Keratinocyte (primary cell): ENCODE results near the gene TOLLIP. TPM values are rescaled to one million over a fixed set of nuclear protein-coding genes. Genes with fewer than 3 reads are reported as not detected.

Source experiments
- DNase-seq: peaks from one replicate; pipeline ENCODE4 v3.0.0-alpha.2; 2011; ENCODE audit warnings: low read depth, missing footprints, low spot score
- FAIRE-seq: peaks from 2 replicates; lab custom pipeline; 2011; peaks lifted over from hg19 to GRCh38; lab: Jason Lieb, UNC
- H2AFZ ChIP-seq: 2 replicates; pipeline ENCODE4 v1.6.0; 2012; ENCODE audit warnings: low read length, control low read depth, inconsistent platforms; ENCODE audit not compliant: control insufficient read depth
- H3K27ac ChIP-seq: 2 replicates; pipeline ENCODE4 v1.5.1; 2011; ENCODE audit warnings: low read length; ENCODE audit not compliant: control insufficient read depth, insufficient read depth
- H3K27me3 ChIP-seq: 3 replicates; pipeline ENCODE4 v1.6.0; 2011; ENCODE audit warnings: low read length; ENCODE audit not compliant: control insufficient read depth, insufficient read depth; ENCODE audit errors: extremely low read depth
- H3K36me3 ChIP-seq, 2 experiments: 2 replicates in 1 of 2; 3 replicates in 1 of 2; pipeline ENCODE4 v1.5.1; 2011; ENCODE audit warnings: low read length in 2 of 2, mild to moderate bottlenecking in 1 of 2; ENCODE audit not compliant: control insufficient read depth in 2 of 2, insufficient read depth in 2 of 2; ENCODE audit errors: extremely low read depth in 1 of 2
- H3K4me1 ChIP-seq: 3 replicates; pipeline ENCODE4 v1.5.1; 2011; ENCODE audit warnings: low read length; ENCODE audit not compliant: control insufficient read depth, insufficient read depth; ENCODE audit errors: extremely low read depth
- H3K4me2 ChIP-seq: 3 replicates; pipeline ENCODE4 v1.6.0; 2011; ENCODE audit warnings: low read depth, low read length; ENCODE audit not compliant: control insufficient read depth, insufficient read depth; ENCODE audit errors: extremely low read depth
- H3K4me3 ChIP-seq, 3 experiments: fragments of 200-600 bp in 1 of 3; sonication (generic) in 1 of 3; 2 replicates in 2 of 3; 3 replicates in 1 of 3; pipeline ENCODE4 v1.5.1; 2011 to 2016; ENCODE audit warnings: low read length in 3 of 3, mild to moderate bottlenecking in 3 of 3, control low read depth in 2 of 3, inconsistent platforms in 1 of 3, low read depth in 1 of 3, mixed read lengths in 1 of 3, mixed run types in 1 of 3, moderate library complexity in 1 of 3; ENCODE audit not compliant: control insufficient read depth in 2 of 3, insufficient read depth in 2 of 3; ENCODE audit errors: extremely low read depth in 1 of 3
- H3K79me2 ChIP-seq: 2 replicates; pipeline ENCODE4 v1.6.0; 2012; ENCODE audit warnings: low read length; ENCODE audit not compliant: control insufficient read depth, insufficient read depth
- H3K9ac ChIP-seq: 3 replicates; pipeline ENCODE4 v1.6.0; 2011; ENCODE audit warnings: low read length; ENCODE audit not compliant: control insufficient read depth, insufficient read depth; ENCODE audit errors: extremely low read depth
- H3K9me1 ChIP-seq: 3 replicates; pipeline ENCODE4 v1.6.0; 2011; ENCODE audit warnings: low read length; ENCODE audit not compliant: control insufficient read depth, insufficient read depth; ENCODE audit errors: extremely low read depth
- H3K9me3 ChIP-seq: 2 replicates; pipeline ENCODE4 v1.5.1; 2012; ENCODE audit warnings: low read depth, low read length; ENCODE audit not compliant: control insufficient read depth
- H4K20me1 ChIP-seq: 3 replicates; pipeline ENCODE4 v1.6.0; 2011; ENCODE audit warnings: low read length; ENCODE audit not compliant: control insufficient read depth, insufficient read depth; ENCODE audit errors: extremely low read depth
- CTCF ChIP-seq, 3 experiments: IDR thresholded peaks in 1 of 3; conservative IDR thresholded peaks in 1 of 3; optimal IDR thresholded peaks in 1 of 3; 2 replicates in 2 of 3; 3 replicates in 1 of 3; pipeline versions ENCODE3 to v1.5.1; 2011; ENCODE audit warnings: low read length in 3 of 3, mild to moderate bottlenecking in 3 of 3, moderate library complexity in 2 of 3, control low read depth in 1 of 3, inconsistent platforms in 1 of 3; ENCODE audit not compliant: insufficient read depth in 2 of 3; ENCODE audit errors: extremely low read depth in 1 of 3
- EZH2 ChIP-seq: IDR thresholded peaks from one replicate; pipeline ENCODE4 v1.6.1; 2012; ENCODE audit warnings: inconsistent platforms, mild to moderate bottlenecking, low read length, moderate library complexity
- dilution Hi-C: fragments of 300-500 bp; cut with MboI; formaldehyde crosslinking; loops from one replicate; pipeline ENCODE4 v1.7.0; 2020; ENCODE audit warnings: low sequenced_read_pairs; ENCODE audit not compliant: extremely low pct_ligation_motif_present
- polyA plus RNA-seq, 5 experiments: library from polyadenylated mRNA; depleted of rRNA in 3 of 5; stranded (reverse) in 3 of 5; stranded (forward) in 1 of 5; unstranded in 1 of 5; fragments of >200 nt; gene quantifications; 1 replicate in 1 of 5; 2 replicates in 3 of 5; 3 replicates in 1 of 5; pipeline versions ENCODE4 v1.2.1 to v1.2.3, GENCODE V29; 2011 to 2012; ENCODE audit warnings: missing spikeins in 2 of 5, low read depth in 1 of 5, low replicate concordance in 1 of 5

The TOLLIP gene
- polyA plus RNA-seq, 1 donor (not counting 4 experiments of a cell fraction or from before 2014, with no cell fraction given) = 40.2 TPM

GRCh38 chr11:1238767-1239595, 70.5 kb downstream of the TOLLIP start:
- H3K9me1 ChIP-seq = no peaks in the 10 kb centered on the region
- H3K9ac ChIP-seq = no peak overlapping the region
- dilution Hi-C loops = no loop called here
- peaks cover 9% of the 10 kb centered on the region for H3K9me3 ChIP-seq
- no peak overlapping the region for H3K27ac ChIP-seq
- TF ChIP-seq EZH2 = no peak
- no peak for TF ChIP-seq CTCF (optimal IDR thresholded peaks at IDR 0.05 in 1 of 3, IDR thresholded peaks at IDR 0.05 in 1 of 3, conservative IDR thresholded peaks at IDR 0.05 in 1 of 3; ENCODE audit: extremely low read depth in 1 of 3, insufficient read depth in 2 of 3, low read length in 3 of 3)
- H3K4me2 ChIP-seq = no peak overlapping the region
- H3K4me3 ChIP-seq = no peak overlapping the region
- H4K20me1 ChIP-seq = no peaks in the 10 kb centered on the region
- no peak for FAIRE-seq
- no peaks in the 10 kb centered on the region for H3K36me3 ChIP-seq
- no peaks in the 10 kb centered on the region for H3K79me2 ChIP-seq
- DNase-seq = no peak
- no peak overlapping the region for H2AFZ ChIP-seq
- no peaks in the 10 kb centered on the region for H3K27me3 ChIP-seq
- no peaks in the 10 kb centered on the region for H3K4me1 ChIP-seq

GRCh38 chr11:1237851-1238250, 71.6 kb downstream of the TOLLIP start:
- H3K4me2 ChIP-seq = no peak overlapping the region
- TF ChIP-seq CTCF (optimal IDR thresholded peaks at IDR 0.05 in 1 of 3, IDR thresholded peaks at IDR 0.05 in 1 of 3, conservative IDR thresholded peaks at IDR 0.05 in 1 of 3; ENCODE audit: extremely low read depth in 1 of 3, insufficient read depth in 2 of 3, low read length in 3 of 3) (no peak), EZH2 (no peak)
- FAIRE-seq = no peak

More at GRCh38 chr11:1237851-1238250, 71.6 kb downstream of the TOLLIP start:
- Histone ChIP-seq H3K4me1 (no peaks in the 10 kb centered on the region), H3K9me3 (peaks cover 9% of the 10 kb centered on the region), H3K4me3 (no peak overlapping the region), H3K27me3 (peaks cover 1% of the 10 kb centered on the region), H2AFZ (no peak overlapping the region), H3K9ac (no peak overlapping the region), H3K9me1 (no peaks in the 10 kb centered on the region), H3K27ac (no peak overlapping the region), H3K79me2 (no peaks in the 10 kb centered on the region), H3K36me3 (no peaks in the 10 kb centered on the region), H4K20me1 (no peaks in the 10 kb centered on the region)
- dilution Hi-C loops = no loop called here
- no peak for DNase-seq
